Left cardiac atrium (tissue), 4 donors: ENCODE data around the gene EIF3F. TPM values are rescaled to one million over a fixed set of nuclear protein-coding genes. Genes with fewer than 3 reads are reported as not detected.
A peak's percentile ranks its signal among the peaks of the same experiment; 100 is the strongest.

Experiments
- ATAC-seq, 2 donors: fragments of 200-7000 bp; cut with Tn5 transposase; one replicate each; pipeline ENCODE4 v1.9.1; 2020; ENCODE audit warnings: mild to moderate bottlenecking in 2 of 2, moderate library complexity in 2 of 2
- DNase-seq: peaks from one replicate; pipeline ENCODE4 v3.0.0-alpha.2; 2020
- intact Hi-C, 2 donors: fragments of 100-400 bp; cut with DNase I; formaldehyde crosslinking; loops; one replicate each; pipeline versions ENCODE4 v1.14.1 to v1.15.1; 2022 to 2023
- total RNA-seq, 2 donors: library from RNA; stranded (reverse); fragmentation: NEBNext Ultra II Directional; extraction: Animal tissue kit (Norgen Biotek cat#: 25700); gene quantifications; one replicate each; pipeline ENCODE4 v1.2.1, GENCODE V29; 2021
- donor health status: DM: no; HTN: yes; CAD: no.
- donor health status: DM: no; HTN: yes; CAD: no; lungs with severe emphysema.
- donor health status: DM: yes; HTN: yes; CAD: no.
- donor health status: Dilated cardiomyopathy.

Gene EIF3F
- total RNA-seq, 2 donors from 2014 or later: 141 to 142 TPM

DNA sequence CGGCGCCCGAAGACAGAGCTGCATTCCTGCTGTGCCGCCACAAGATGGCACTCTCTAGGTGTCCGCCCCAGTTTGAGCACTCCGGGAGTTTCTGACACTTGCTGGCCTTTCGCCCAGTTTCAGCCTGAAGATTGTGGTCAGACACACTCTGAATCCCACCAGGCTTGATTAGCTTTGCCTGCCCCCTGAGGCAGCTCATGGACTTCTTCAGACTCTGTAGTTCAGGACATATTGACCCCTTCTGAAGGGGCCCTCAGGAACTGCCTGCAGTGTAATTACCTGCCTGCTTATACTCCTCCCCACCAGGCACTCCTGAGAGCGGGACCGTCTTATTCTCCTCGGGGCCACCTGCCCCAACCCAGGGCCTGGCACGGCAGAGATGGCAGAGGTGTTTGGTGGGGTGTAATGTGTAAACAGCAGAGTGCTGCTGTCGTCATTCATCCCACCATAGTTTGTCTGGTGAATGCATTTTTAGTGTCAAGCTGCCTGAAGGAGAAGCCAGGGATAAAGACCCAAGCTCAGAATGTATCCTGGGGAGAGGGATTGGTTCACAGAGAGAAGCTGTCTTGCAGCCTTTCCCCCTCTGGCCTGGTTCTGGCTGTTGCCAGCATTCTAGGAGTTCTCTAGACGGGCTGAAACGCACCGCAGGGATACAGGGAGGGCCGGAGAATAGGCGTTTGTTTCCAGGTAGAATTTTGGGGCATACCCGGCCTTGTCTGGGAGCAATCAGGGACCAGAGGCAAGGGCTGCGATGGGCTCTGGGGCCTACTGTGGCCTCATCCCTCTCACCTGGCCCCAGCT is 46.4 kb downstream of the EIF3F start:
- DNase-seq: peak; percentile 87
- intact Hi-C loops: loop anchor here (2.0 to 5.0 kb wide), 3 partner anchors 35 to 69 kb away; no protein-coding TSS in a partner anchor
- ATAC-seq: peak; percentile 77 to 80

DNA sequence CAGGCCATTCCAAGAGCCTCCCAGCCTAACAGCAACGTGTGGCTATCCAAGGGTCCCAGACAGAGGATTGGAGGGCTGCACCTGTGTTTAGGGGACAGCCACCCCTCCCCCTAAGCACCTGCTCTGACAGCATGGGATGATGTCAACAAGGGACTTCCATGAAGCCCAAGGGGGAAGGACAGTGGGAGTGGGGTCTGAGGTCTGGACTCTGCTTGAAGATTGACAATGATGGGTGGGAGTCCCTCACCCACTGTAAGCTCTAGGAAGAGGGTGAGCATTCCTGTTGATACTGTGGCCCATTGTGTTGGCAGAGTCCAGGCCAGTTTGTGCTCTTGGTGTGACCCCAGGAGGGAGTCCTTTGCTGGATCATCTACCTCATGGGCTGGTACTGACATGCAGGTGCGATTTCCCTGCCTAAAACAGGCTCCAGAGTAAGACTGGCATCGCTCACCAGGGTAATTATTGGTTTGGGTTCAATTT is 47.0 kb downstream of the EIF3F start:
- DNase-seq (no peak), ATAC-seq (no peak)
- intact Hi-C loops: loop anchor here in 1 of 2 donors (5.0 kb wide), 1 partner anchor 68 kb away; no protein-coding TSS in a partner anchor

DNA sequence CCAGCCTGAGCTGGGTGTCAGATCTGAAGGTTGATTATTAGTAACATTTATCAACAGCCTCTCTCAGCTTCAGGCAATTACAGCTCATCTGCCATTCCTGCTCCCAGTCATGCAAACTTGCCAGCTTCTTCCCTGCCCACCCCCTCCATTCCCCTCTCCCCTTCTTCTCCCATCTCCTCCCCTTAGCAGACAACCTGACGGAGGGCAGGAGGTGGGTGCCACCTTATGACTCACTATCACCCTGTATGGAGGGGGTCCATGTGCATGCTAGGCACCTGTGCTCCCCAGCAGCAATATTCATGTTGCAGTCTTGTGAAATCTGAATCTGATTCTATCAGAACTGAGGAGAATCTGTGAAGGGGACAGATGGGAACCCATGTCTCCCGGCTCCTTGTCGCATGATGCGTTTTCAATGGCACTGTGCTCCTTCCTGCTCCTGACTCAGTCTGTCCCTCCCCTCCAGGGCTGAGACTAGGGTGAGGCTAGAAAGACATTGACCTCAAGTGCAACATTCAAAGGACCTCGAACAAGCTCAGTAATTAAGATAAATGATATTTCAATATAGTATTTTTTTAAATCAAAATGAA is 47.6 kb downstream of the EIF3F start:
- intact Hi-C loops: loop anchor here in 1 of 2 donors (5.0 kb wide), 2 partner anchors 53 to 68 kb away; no protein-coding TSS in a partner anchor
- DNase-seq (no peak), ATAC-seq (no peak)

DNA sequence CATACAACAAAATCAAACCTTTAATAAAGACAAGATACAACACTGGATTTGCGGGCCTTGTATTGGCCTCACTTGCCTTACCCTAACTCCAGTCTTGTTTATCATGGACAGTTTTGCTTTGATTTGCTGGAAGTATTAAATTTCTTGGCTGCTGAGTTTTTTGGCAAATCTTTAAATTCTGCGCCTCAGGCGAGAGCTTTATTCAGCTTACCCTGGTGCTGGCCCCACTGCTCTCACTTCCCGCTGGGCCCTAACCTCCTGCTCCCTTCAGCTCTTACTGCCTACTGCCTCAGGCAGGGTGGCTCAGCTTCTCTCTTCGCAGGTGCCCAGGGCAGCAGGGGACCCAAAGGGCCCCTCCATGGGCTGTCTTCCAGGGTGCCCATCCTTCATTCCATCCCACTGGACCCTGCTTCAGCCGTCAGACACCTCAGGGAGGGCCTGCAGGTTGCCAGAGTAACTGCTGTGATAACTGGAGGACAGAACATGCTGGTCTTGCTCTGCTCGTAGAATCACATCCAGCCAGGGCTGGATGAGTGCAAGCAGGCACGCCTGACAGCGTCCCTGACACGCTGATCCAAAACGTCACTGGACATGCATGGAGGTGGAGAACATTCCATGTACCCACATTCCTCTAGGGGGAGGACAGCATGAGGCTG is 48.2 kb downstream of the EIF3F start:
- ATAC-seq (peak; percentile 31 to 40), DNase-seq (peak; percentile 50)
- intact Hi-C loops: loop anchor here in 1 of 2 donors (5.0 kb wide), 1 partner anchor 52 kb away; no protein-coding TSS in a partner anchor

DNA sequence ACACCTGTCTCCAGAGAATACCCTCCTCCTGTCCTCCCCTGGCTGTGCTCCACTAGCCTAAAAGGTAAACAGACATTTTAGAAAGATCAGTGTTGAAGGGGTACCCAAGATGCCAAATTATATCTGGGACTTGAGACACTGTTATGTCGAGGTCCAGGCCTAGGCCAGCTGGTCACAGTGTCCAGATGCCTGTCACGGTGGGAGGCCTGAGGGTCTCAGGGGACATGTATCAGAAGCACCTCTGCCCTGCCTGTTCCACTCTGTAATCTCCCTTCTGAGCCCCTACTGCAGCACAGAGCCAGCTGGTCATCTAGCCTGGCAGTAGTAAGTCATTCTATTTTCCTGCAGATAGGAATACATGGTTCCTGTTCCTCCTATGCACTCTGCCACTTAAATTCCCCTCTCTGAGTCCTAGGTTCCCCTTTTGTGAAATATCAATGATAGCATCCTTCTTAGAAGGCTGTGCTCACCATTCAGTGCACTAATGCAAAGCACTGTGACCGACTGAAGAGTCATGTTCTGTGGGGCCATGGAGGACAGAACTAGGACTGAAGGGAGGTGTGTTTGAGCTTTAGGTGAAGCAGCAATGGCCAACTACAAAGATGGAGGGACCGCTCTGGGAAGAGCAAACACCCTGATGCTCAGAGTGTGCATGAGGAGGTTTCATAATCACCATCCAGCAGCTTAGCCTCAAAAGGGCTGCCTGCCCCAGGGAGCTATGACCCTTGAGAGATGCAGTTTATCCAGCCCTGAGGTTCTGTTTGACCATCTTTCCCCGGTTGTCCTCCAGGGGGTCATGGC is 49.1 kb downstream of the EIF3F start:
- no peak for DNase-seq
- ATAC-seq: no peak
- intact Hi-C loops: loop anchor here in 1 of 2 donors (5.0 kb wide), 1 partner anchor 51 kb away; no protein-coding TSS in a partner anchor

DNA sequence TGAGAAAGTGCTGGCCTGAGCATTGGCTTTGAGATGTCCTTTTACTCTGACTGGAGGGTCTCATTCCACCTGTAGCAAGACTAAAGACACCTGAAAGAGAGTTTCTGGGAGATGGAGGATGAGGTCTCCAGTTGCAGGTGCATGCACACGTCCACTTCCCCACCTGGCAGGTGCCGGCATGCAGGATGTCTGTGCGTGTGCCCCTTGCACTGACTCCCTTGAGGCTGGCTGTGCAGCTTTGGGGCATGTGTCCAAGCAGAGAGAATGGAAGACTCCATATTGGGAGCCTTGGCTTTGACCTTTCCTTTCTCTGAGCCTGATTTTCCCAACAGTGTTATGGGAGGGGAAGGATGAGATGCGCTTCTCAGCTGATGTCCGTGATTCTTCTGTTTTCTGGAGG is 49.8 kb downstream of the EIF3F start:
- DNase-seq: no peak
- intact Hi-C loops: loop anchor here in 1 of 2 donors (5.0 kb wide), 1 partner anchor 50 kb away; no protein-coding TSS in a partner anchor
- no peak for ATAC-seq

DNA sequence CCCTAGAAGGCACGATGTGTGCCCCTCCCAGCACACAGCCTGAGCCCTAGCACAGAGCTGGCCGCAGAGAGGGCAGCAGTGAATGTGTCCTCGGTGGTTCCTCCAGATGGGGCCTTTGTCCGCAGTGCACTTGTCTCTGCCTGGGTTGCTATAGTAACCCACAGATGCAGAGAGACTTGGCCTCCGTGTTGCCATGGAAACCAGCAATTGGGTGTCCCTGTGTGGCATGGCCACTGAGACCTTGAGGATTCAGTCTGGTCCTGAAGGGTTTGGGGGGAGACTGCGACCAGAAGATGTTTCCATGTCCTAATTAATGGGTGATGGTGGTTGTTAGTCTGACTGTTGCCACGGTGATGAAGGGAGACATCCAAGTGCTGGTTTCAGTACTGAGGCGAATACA is 51.3 kb downstream of the EIF3F start:
- DNase-seq: no peak
- intact Hi-C loops: loop anchor here in 1 of 2 donors (5.0 kb wide), 1 partner anchor 49 kb away; no protein-coding TSS in a partner anchor

DNA sequence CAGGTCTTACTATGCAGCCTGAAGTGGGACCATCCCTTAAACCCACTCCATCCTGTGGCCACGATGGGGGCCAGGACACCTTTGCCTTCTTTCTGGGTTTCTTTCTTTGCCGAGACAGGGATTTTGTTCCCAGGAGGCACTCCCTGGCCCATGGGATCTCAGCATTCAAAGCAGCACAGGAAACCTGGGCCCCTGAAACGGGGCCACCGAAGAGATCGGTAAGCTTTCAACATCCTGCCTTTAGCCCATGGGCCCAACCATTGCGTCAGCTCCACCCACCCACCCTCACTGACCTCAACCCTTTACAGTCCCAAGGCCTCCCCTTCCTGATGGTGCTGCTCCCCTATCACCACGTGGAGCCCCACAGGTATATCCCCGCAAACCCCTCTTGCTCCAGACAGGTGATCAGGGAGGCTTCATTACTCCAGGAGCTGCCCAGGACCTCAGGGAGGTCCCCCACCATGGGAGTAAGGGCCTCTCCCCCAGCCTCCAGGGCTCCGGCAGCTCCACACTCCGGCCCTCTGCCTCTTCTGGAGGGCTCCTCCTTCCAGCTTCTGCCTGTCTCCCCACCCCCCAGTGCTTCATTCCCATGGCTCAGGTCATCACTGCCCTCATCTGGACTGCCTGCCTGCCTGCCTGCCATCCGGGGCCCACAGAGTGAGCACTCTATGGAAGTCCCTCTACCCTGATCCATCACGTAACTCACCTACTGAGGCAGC is 51.8 kb downstream of the EIF3F start:
- intact Hi-C loops: loop anchor here in 1 of 2 donors (5.0 kb wide), 1 partner anchor 48 kb away; no protein-coding TSS in a partner anchor
- no peak for DNase-seq
- no peak for ATAC-seq

More for the DNA sequence above, 51.3 kb downstream of the EIF3F start:
- ATAC-seq: no peak

DNA sequence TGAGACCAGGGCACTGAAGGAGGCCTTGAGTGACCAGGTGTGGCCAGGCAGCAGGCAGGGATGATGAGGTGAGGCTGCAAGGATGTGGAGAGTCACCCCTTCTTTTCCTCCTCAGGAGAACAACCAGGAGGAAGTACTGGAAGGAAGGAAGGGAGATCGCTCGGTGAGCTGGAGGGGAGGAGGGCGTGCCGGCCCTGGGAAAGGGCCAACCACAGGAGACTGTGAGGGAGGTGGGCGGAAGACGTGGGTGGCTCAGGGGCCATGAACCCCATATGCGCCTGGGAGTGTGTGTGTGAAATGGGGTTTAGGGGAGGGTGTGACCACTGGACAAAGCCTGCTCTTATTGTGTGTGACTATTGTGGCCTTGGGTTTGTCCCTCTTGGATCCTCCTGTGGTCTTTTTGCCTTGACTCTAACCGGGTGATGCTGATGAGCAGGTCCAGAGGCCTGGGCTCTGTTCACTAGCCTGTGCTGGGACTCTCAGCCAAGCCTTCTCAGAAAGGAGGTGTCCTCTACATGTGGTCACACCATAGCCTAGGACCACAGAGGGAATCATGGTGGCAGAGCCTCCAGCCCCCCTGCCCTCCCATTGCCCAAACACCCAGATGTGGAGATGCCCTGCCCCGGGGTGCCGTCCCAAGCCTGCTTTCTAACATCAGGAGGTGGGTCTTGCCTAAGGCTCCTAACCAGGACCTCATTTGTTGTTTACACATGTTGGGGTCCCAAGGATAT is 52.6 kb downstream of the EIF3F start:
- intact Hi-C loops: loop anchor here in 1 of 2 donors (5.0 kb wide), 1 partner anchor 48 kb away; no protein-coding TSS in a partner anchor
- ATAC-seq (no peak), DNase-seq (no peak)

DNA sequence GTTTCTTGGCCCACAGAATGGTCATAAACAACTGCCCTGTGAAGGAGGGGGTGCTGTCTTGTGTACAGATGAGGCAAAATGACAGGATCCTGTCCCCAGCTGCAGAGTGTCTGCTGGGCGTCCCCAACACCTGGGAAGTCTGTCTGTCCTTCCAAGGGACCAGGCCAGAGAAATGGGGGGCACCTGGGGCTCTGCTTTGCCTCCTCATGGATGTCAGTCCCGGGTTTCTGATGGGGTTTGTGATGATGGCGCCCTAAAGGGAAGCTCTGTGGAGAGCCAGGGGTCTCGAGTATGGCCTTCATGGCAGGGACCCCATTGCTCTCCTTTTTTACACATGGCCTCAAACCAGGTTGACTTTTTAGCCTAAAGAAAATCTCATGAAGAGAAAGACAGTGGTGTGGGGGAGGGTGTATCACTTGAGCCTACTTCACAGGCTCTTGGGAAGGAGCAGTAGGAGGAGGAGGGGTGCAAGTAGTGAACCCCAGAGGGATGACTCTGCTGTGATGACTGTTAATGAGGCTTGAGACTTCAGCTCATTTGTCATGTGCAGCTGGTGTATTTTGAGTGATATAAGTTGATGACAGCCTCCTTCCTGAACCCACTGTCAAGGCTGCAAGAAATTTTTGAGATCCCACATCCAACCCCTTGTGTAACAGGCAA is 53.3 kb downstream of the EIF3F start:
- intact Hi-C loops: no loop called here
- ATAC-seq (no peak), DNase-seq (no peak)

DNA sequence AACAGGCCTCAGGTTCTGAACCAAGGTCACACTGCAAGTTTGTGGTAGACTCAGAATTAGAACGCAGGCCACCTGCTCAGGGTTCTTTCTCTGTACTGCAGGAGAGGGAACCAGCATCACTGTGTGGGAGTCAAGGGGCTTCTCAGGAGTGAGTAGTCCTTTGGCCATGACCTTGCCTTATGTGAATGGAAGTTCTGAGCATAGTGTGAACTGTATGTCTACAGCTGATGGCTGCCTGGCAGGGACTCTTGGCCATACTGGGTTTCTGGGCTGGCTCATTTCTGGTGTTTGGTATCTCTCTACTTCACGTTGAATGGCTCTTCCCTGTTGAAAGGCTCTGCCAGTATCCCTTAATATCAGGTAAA is 53.8 kb downstream of the EIF3F start:
- intact Hi-C loops: no loop called here
- DNase-seq (no peak), ATAC-seq (no peak)

DNA sequence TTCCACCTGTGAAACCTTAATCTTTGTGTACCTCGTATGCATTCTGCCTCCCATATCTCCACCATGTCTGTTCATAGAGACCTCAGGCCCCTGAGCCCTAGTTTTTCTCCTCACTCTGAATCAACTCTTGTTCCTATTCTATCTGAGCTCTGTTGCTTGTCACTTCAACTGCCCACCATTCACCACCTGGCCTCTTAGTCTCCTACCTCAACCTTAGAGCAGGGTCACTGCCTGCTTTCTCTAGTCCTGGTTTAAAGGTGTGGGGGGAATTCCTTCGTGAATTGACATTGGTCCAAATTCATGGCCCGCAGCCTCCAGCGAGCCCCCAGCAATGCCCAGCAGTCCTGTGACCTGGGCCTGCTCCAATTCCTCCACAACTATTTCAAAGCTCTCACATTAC is 54.4 kb downstream of the EIF3F start:
- ATAC-seq (no peak), DNase-seq (no peak)
- intact Hi-C loops: no loop called here

DNA sequence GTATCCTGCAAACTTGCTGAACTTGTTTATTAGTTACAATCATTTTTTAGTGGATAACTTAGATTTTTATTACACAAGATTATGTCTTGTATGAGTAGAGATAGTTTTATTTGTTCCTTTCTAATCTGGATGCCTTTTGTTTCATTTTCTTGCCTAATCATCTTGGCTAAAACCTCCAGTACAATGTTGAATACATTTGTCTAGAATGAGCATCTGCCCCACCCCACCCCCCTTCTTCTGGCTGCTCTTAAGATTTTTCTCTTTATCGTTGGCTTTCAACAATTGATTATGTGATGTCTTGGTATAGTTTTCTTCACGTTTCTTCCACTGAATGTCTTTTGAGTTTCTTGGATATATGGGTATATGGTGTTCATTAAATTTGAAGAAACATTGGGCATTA is 56.6 kb downstream of the EIF3F start:
- DNase-seq (no peak), ATAC-seq (no peak)
- intact Hi-C loops: no loop called here

DNA sequence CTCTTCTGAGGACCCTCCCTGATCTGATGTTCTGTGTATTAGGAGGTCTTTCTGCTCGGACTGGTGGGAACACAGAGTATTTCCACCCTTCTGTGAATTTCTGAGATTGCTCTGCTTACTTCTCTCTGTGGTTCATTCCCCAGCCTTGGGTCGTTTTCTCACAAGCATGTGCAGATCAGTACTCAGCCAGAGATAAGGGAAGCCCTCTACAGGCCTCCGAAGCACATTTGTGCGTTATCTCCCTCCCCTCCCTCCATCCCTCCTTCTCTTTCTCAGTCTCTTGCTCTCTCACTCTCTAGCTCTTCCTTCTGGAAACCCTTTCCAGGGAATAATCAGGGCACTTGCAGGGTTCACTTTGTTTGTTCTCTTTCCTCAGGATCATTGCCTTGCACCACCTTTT is 58.7 kb downstream of the EIF3F start:
- intact Hi-C loops: no loop called here
- no peak for DNase-seq
- no peak for ATAC-seq

DNA sequence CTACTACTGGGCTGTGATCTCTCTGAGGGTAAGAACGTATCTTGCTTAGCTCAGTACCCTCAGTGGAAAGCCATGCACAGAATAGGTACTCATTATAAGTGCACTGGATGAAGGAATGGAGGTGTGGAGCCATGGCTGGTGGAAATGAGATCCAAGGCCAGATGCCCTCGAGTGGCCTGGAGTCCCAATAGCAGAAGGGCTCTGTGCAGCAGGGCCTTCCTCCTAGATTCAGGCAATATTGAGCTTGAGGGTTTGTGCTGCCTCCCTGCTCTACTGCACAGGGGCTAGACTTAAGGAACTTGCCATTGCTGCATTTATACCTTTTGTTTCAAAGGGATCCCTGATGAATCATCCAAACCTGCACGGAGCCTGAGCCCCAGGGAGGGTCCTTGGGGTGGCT is 60.2 kb downstream of the EIF3F start:
- ATAC-seq: no peak
- DNase-seq: no peak
- intact Hi-C loops: no loop called here

DNA sequence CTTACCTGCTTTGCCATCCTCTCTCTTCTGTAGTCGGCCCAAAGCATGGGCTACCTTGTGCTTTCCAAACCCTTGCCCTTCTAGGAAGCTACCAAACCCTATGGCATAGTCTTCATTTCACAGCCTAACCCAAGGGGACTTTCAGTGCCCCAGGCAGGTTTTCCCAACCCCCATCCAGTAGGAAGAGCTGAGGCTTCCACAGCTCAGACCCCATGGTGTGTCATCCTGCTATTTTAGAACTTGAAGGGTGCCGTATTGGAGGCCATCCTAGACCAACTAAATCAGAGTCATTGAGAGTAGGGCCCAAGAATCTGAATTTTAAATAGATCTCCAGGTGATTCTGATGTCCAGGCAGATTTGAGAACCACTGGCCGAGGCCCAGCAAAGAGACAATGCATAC is 61.9 kb downstream of the EIF3F start:
- no peak for DNase-seq

More for the DNA sequence above, 61.9 kb downstream of the EIF3F start:
- intact Hi-C loops: no loop called here
- no peak for ATAC-seq
